ENCODE results near the gene TRIM33. TPM values are rescaled to one million over a fixed set of nuclear protein-coding genes. Genes with fewer than 3 reads are reported as not detected.

The TRIM33 gene
- total RNA-seq, 1 experiment from 2014 or later = 41.2 TPM

- CTCF ChIA-PET = no interaction called here
- DNase-seq (ENCODE audit: low read depth, low spot score) (no peak), ATAC-seq (no peak)
- H3K9ac ChIP-seq (ENCODE audit: low read length) = no peak overlapping the region
- H3K79me2 ChIP-seq (ENCODE audit: insufficient read depth, low read length) = peaks cover 49% of the 10 kb centered on the region
- intact Hi-C loops (cut with micrococcal nuclease) = no loop called here
- no peak overlapping the region for H3K4me2 ChIP-seq (ENCODE audit: low read length)
- no peak overlapping the region for H2AFZ ChIP-seq (ENCODE audit: low read depth, low read length, poor library complexity, severe bottlenecking)
- no peaks in the 10 kb centered on the region for H3K9me3 ChIP-seq (ENCODE audit: control insufficient read depth in 1 of 2, insufficient read depth in 1 of 2, low read depth in 1 of 2, low read length in 2 of 2)
- BruUV-seq (replicated peaks) = no TSS peak
- H3K27me3 ChIP-seq (ENCODE audit: insufficient read depth, low read length) = no peaks in the 10 kb centered on the region
- no peaks in the 10 kb centered on the region for H3K9me2 ChIP-seq (ENCODE audit: insufficient read depth)
- RAD21 ChIA-PET (ENCODE audit: low non-redundant PET in 1 of 2, low total read pairs in 2 of 2, uncharacterized antibody in 2 of 2, unreplicated experiment in 2 of 2) = no interaction called here
- no peaks in the 10 kb centered on the region; the same call in 1 of the 2 replicates for H4K20me1 ChIP-seq (ENCODE audit: insufficient read depth)
- H3K4me3 ChIP-seq (replicated peaks in 1 of 2; ENCODE audit: low read depth in 1 of 2, low read length in 2 of 2) = no peak overlapping the region
- POLR2A ChIA-PET = interaction anchor here (0.7 kb wide), 1 partner anchor 1538 kb away, joined by 3 read pairs; no protein-coding TSS in a partner anchor
- no peaks in the 10 kb centered on the region for H3K4me1 ChIP-seq (ENCODE audit: control insufficient read depth in 1 of 2, insufficient read depth in 2 of 2, low read length in 2 of 2)
- H3K27ac ChIP-seq (ENCODE audit: low read depth, low read length) = no peak overlapping the region
- H3K36me3 ChIP-seq (ENCODE audit: control insufficient read depth in 1 of 2, insufficient read depth in 2 of 2, low read length in 2 of 2) = peaks cover 2 to 6% of the 10 kb centered on the region in 2 experiments; a peak in 2 of 4 replicates
- TF ChIP-seq, protein P1, sequence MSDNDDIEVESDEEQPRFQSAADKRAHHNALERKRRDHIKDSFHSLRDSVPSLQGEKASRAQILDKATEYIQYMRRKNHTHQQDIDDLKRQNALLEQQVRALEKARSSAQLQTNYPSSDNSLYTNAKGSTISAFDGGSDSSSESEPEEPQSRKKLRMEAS (IDR thresholded peaks at IDR 0.05) = no peak
- TF ChIP-seq CTCF (IDR thresholded peaks at IDR 0.05 in 2 of 3, conservative IDR thresholded peaks at IDR 0.05 in 1 of 3; ENCODE audit: borderline replicate concordance in 1 of 3, insufficient read depth in 1 of 3, low read depth in 2 of 3, low read length in 2 of 3) (no peak), POLR2AphosphoS5 (IDR thresholded peaks at IDR 0.05; ENCODE audit: low read depth, low read length) (no peak), CBX3 (IDR thresholded peaks at IDR 0.05; ENCODE audit: low read depth) (no peak)
These were observed 71.6 kb downstream of the TRIM33 start for GRCh38 chr1:114439369-114439768.

GRCh38 chr1:114437812-114438211, 73.2 kb downstream of the TRIM33 start:
- Histone ChIP-seq H4K20me1 (ENCODE audit: insufficient read depth) (no peaks in the 10 kb centered on the region; the same call in 1 of the 2 replicates), H2AFZ (ENCODE audit: low read depth, low read length, poor library complexity, severe bottlenecking) (no peak overlapping the region), H3K4me3 (replicated peaks in 1 of 2; ENCODE audit: low read depth in 1 of 2, low read length in 2 of 2) (no peak overlapping the region), H3K4me1 (ENCODE audit: control insufficient read depth in 1 of 2, insufficient read depth in 2 of 2, low read length in 2 of 2) (no peaks in the 10 kb centered on the region), H3K9me3 (ENCODE audit: control insufficient read depth in 1 of 2, insufficient read depth in 1 of 2, low read depth in 1 of 2, low read length in 2 of 2) (no peaks in the 10 kb centered on the region), H3K9me2 (ENCODE audit: insufficient read depth) (no peaks in the 10 kb centered on the region), H3K27ac (ENCODE audit: low read depth, low read length) (no peak overlapping the region), H3K27me3 (ENCODE audit: insufficient read depth, low read length) (no peaks in the 10 kb centered on the region), H3K36me3 (ENCODE audit: control insufficient read depth in 1 of 2, insufficient read depth in 2 of 2, low read length in 2 of 2) (peaks cover 4 to 6% of the 10 kb centered on the region in 2 experiments; a peak in 3 of 4 replicates), H3K4me2 (ENCODE audit: low read length) (no peak overlapping the region), H3K9ac (ENCODE audit: low read length) (no peak overlapping the region), H3K79me2 (ENCODE audit: insufficient read depth, low read length) (peaks cover 48% of the 10 kb centered on the region)
- RAD21 ChIA-PET (ENCODE audit: low non-redundant PET in 1 of 2, low total read pairs in 2 of 2, uncharacterized antibody in 2 of 2, unreplicated experiment in 2 of 2) = no interaction called here
- CTCF ChIA-PET = no interaction called here
- intact Hi-C loops (cut with micrococcal nuclease) = no loop called here
- ATAC-seq (no peak), DNase-seq (ENCODE audit: low read depth, low spot score) (no peak)
- BruUV-seq (replicated peaks) = no TSS peak
- POLR2A ChIA-PET = no interaction called here
- TF ChIP-seq TCF7L2 (IDR thresholded peaks at IDR 0.05; ENCODE audit: borderline replicate concordance, extremely low read depth, insufficient read depth, insufficient read length) = no peak
- TF ChIP-seq POLR2AphosphoS5 (IDR thresholded peaks at IDR 0.05; ENCODE audit: low read depth, low read length) = no peak
- TF ChIP-seq EZH2phosphoT487 (IDR thresholded peaks at IDR 0.05; ENCODE audit: borderline replicate concordance) = no peak
- TF ChIP-seq FOSL1 (IDR thresholded peaks at IDR 0.05; ENCODE audit: low read depth) = no peak
- TF ChIP-seq ELF1 (IDR thresholded peaks at IDR 0.05; ENCODE audit: borderline replicate concordance, low read depth) = no peak
- TF ChIP-seq CBX3 (IDR thresholded peaks at IDR 0.05; ENCODE audit: low read depth) = no peak
- no peak for TF ChIP-seq SIN3A (IDR thresholded peaks at IDR 0.05; ENCODE audit: low read depth)
- TF ChIP-seq, protein P2, sequence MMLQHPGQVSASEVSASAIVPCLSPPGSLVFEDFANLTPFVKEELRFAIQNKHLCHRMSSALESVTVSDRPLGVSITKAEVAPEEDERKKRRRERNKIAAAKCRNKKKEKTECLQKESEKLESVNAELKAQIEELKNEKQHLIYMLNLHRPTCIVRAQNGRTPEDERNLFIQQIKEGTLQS (IDR thresholded peaks at IDR 0.05) = no peak
- TF ChIP-seq CTCF (IDR thresholded peaks at IDR 0.05 in 2 of 3, conservative IDR thresholded peaks at IDR 0.05 in 1 of 3; ENCODE audit: borderline replicate concordance in 1 of 3, insufficient read depth in 1 of 3, low read depth in 2 of 3, low read length in 2 of 3) = no peak
- TF ChIP-seq JUND (IDR thresholded peaks at IDR 0.05) = no peak
- TF ChIP-seq ZNF274 (IDR thresholded peaks at IDR 0.05; ENCODE audit: low read depth, low read length) = no peak
